GM04504 (cell line): Measurements from ENCODE around the gene ZBTB2.
A peak's percentile ranks its signal among the peaks of the same experiment; 100 is the strongest.
"Not testable (repeated sequence)": the region's sequence is repeated elsewhere in the genome, so short reads cannot be mapped to it uniquely, and the experiment has no call there.

Source experiments
- DNase-seq: peaks from one replicate; pipeline ENCODE4 v3.0.0-alpha.2; 2012; ENCODE audit warnings: low read depth

The ZBTB2 gene

DNA sequence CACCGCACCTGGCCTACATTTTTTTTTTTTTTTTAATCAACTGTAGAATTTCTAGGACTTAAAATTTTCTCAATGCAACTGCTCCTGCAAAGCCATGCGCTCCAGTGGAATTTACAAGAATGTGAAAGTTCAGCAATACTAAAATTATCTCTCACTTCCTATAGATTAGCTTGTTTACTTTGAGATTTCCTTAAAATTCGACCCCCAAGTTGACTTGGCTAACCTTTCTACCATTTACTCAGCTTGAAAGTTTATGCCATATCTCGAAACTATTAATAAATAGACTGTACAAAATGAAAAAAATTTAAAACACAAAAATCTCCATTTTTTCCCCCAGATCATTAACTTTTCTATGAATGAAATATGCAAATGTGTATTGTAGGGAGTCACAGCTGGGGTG, 64.3 kb downstream of the ZBTB2 start:
- DNase-seq = no peak

DNA sequence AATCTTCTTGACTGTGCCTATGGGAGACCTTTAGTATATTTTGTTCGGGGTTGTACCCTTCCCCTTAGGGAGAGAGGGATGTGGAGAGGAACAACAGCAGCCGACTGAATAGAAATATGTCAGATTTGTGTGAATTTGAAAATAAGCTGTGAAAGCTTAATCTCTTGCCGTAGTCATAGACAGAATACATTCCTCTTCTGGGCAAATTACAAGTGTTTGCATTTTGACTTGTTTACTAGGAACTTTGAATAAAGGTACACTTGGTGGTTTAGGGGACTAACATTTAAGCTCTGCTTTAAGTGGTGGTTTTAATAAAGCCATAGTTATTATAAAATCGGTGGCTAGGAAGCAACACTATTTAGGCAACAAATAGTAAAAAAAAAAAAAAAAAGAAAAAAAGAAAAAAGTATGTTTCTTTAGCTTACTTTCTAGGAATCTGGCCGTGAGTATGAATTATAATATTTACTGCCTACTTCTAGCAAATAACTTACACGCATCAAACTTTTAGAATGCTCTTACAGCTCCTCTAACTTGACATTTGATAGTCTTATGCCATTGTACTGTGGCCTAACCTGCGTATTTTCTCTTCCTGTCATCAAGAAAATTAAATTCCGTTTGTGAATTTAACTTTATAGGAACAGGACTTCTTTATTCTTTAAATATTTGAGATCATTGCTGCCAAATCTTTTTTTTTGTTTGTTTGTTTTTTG, 65.1 kb downstream of the ZBTB2 start:
- no peak for DNase-seq

DNA sequence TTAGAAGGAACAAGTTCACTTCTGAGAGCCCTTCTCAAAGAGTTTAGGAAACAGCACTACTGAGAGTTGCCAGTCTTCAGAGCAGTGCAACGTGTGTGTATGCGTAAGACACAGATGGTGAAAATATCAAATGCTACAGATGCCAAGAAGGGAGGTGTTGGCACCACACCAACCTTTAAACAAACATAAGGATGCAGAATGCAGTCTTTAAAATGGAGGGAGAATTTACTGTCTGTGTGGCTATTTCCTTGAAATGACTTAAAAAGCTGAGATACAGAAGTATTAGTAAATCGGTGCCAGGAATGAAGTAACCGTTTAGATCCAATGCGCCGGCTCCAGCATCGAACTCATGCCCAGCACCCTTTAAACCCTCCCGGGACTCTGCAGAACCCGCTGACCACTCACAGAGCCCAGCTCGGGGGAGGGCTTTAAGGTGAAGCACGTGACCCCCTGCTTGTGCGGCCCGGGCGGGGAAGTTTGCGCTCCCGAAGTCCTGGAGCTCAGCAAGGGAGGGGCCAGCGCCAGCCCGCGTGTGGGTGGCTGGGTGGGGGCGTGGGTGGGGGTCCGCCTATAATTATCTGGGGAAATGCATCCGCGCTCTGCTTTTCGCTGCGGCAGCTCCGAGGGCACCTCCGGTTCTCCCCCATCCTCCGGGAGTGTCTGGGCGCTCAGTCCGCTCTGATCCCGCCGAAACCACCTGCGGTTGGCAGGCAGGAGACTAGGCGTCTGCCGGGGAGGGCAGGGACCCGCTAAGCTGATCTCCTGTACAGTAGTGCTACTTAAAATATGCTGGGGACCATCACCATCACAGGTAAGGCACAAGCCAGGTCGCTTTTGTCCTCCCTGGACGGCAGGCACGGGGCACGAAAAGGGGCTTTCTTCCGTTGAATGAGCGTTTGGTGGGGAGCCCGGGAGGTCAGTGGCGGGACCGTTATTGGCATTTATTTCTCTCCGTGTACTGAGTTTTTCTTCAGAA, 66.0 kb downstream of the ZBTB2 start:
- DNase-seq = peak; percentile 24

DNA sequence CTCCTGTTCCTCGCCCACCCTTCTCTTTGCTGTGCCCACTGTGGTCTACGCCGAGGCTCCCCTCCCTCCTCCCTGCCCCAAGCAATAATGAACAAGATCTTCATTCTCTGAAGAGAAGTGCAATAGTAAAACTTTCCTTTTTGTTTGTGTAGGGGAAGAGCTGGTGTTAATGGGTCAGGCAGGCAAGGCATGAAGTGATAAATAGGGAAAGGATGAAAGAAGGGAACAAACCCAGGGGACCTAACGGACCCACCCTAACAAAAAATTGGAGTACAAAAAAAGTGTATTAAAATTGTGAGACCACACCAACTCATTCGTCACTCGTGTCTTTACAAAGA, 66.9 kb downstream of the ZBTB2 start:
- DNase-seq = no peak

DNA sequence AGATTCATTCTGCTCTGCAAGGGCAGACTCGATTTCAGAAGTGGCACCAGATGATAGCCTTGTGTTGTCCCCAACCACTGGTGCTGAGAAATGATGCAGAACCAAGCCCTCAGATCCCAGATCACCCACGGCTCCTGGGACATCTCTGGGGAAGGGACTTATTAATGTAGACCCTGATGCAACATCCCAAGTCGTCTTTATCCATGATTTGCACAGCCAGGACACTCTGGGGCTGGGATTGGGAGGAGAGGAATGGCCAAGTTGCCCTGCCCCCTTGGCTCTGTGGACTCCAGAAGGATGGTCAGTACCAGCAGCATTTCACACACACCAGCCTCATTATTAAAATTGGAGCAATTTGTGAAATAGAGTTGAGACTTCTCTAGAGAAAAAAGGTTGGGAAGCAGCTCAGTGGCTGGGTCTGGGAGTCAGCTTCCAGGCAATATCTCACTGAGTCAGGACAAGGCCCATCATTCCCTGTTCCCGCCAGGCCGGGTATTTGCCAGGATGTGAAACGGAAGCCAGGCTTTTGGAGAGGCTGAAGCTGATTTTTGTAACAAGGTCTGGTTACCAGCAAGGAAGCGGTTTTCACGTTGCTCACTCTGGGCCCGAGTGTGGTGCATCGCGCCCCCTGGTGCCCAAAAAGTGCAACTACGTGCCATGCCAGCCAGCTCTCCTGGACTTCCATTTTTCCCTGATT, 67.4 kb downstream of the ZBTB2 start:
- peak; percentile 75 for DNase-seq

DNA sequence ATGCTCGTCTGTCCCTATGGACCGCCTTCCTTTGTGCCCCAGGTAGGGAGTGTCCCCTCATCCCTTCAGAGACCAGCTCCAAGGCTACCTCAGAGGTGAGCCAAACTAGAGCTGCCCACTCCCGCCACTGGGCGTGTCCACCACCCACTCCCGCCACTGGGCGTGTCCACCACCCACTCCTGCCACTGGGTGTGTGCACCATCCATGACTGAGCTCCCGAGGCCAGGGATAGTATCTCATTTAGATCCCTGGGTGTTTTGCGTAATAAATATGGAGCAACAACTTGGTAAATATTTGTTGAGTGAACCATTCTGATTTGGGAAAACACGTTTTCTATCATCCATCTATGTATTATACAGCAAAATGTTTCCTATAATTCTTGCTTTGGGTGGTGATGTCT, 68.8 kb downstream of the ZBTB2 start:
- no peak for DNase-seq

DNA sequence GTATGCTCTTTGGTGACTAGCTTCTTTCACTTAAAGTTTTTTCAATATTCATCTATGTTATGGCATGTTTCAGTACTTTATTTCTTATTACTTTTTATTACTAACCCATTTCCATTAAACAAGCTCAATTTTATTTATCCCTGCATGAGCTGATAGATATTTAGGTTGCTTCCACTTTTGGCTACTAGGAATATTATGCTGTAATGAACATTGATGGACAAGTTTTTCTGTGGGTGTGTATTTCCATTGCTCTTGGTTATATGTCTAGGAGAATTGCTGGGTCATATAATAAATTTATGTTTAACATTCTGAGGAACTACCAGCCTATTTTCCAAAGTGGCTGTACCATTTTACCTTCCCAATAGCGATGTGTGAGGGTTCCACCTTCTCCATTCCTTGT, 69.9 kb downstream of the ZBTB2 start:
- no peak for DNase-seq

DNA sequence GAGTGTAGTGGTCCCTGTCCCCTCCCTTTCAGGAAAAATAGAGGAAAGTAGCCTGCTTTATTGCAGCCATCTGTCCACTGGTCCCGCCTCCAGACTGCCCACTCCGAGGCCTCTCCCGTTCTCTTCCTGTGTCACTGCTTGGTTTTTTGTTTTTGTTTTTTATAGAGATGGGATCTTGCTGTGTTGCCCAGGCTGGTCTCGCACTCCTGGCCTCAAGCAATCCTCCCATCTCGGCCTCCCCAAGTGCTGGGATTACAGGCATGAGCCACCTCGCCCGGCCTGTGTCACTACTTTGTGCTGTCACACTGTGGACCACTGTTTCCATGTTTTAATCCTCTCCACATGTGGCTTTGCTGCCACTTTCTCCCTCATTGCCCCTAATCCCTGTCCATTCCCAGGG, 71.2 kb downstream of the ZBTB2 start:
- no peak for DNase-seq

DNA sequence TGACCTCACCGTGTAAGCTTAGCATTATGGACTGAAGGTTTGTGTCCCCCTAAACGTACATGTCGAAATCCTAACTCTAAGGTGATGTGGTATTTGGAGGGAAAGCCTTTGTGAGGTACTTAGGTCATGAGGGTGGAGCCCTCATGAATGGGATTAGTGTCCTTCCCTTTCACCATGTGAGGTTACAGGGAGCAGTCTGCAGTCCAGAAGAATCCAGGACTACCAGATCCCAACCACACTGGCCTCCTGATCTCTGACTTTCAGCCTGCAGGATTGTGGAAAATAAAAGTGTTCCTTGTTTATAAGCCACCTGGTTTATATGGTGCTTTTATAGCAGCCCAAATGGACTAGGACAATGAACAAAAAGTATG, 73.4 kb downstream of the ZBTB2 start:
- no peak for DNase-seq

DNA sequence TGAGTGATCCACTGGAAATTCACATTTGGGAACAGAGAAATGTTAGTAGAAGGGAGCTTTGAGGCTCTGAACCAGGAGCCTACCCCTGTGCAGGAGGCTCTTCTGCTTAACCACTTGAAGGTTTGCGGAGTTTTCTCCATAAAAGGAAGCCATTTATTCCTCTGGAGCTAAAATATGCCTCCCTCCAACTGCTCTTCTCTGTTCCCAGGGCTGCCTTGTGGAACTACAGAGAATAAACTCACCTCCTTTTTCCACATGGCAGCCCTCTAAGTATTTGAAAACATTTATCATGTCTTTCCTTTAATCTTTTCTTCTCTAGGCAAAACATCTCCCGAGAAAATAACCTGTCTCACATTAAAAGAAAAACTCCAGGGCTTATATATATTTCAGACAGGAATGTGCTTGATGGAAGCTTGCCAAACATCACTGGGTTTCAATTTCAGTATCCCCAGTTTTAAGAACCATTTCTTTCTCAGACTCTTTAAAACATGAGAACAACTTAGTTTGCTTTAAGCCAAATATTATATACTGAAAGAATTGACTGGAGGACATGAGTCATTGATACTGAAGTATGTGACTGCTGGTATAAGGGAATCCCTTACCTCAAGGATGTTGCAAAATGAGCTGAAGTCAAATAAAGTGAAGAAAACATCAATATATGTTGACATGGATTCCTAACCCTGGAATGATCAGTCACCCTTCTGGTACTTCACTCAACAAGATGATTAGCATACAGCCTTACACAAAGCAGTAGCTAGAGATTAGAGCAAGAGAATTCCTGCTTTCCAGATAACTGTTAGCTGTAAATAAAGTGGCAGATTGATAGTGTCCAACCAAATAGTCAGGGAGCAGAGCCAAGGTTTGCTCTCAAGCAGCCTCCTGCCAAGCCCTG, 74.0 kb downstream of the ZBTB2 start:
- DNase-seq = peak; percentile 29

DNA sequence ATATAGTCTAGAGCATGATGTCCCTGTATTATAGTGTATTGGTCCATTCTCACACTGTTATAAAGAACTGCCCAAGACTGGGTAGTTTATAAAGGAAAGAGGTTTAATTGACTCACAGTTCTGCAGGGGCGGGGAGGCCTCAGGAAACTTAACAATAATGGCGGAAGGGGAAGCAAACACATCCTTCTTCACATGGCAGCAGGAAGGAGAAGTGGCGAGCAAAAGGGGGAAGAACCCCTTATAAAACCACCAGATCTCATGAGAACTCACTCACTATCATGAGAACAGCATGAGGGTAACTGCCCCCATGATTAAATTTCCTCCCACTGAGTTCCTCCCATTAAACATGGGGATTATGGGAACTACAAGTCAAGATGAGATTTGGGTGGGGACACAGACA, 75.7 kb downstream of the ZBTB2 start:
- DNase-seq = not testable (repeated sequence)
